AG04449 (cell line): ENCODE results near the gene PRRG4.

Source experiments
- CTCF ChIA-PET: fragments of 350-600 bp; formaldehyde crosslinking; extraction: SDS; loops from one replicate; lab custom pipeline; 2021; ENCODE audit warnings: antibody characterized with exemption; lab: Yijun Ruan, JAX
- POLR2A ChIA-PET: fragments of 400-600, 350-600 bp; formaldehyde crosslinking; extraction: SDS; loops from one replicate; lab custom pipeline; 2020; ENCODE audit warnings: antibody characterized with exemption, inconsistent platforms; lab: Yijun Ruan, JAX
- DNase-seq: peaks from one replicate; pipeline ENCODE4 v3.0.0-alpha.2; 2010; ENCODE audit warnings: low read depth, low spot score
- H3K4me3 ChIP-seq: 2 replicates; pipeline ENCODE4 v1.5.1; 2011; ENCODE audit warnings: low read depth, mild to moderate bottlenecking, control low read depth, low read length
- CTCF ChIP-seq: IDR thresholded peaks from one replicate; pipeline ENCODE4 v1.5.1; 2011; ENCODE audit warnings: mild to moderate bottlenecking, moderate library complexity, low read length, control low read depth, inconsistent platforms; ENCODE audit not compliant: insufficient read depth; ENCODE audit errors: missing control alignments

The PRRG4 gene

DNA sequence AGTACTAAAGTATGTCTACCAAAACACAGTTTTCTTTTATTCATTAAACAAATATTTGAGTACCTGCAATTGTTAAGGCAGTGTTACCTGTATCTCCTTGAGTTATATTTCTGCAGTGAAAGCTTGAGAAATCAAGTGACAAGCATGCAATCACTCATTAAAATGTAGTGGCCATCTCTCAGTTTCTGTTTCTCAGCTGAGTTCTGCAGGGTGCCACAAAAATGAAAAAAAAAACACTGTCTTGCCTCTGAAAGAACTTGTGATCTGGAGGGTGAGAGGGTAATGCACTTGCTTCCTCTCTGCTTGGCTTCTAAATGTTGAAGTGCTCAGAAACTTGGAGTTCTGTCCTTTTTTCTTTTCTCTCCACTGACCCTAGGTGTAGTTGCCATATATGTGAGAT, 69.7 kb downstream of the PRRG4 start:
- ChIA-PET POLR2A (no interaction called here), CTCF (no interaction called here)
- H3K4me3 ChIP-seq: no peak overlapping the region
- TF ChIP-seq CTCF: no peak
- no peak for DNase-seq

GRCh38 chr11:32902089-32902665, 72.5 kb downstream of the PRRG4 start:
- no peak for TF ChIP-seq CTCF
- no peak overlapping the region for H3K4me3 ChIP-seq
- no peak for DNase-seq
- ChIA-PET POLR2A (no interaction called here), CTCF (interaction anchor here (1.3 to 1.4 kb wide), 2 partner anchors 9 to 162 kb away, joined by 3 to 9 read pairs; partner anchors contain the start of gene QSER1)

GRCh38 chr11:32905028-32905667, 75.4 kb downstream of the PRRG4 start:
- POLR2A ChIA-PET: no interaction called here
- H3K4me3 ChIP-seq: no peak overlapping the region
- CTCF ChIA-PET: interaction anchor here (0.8 to 2.4 kb wide), 5 partner anchors 9 to 55 kb away, joined by 3 to 10 read pairs (median 4); no protein-coding TSS in a partner anchor
- no peak for DNase-seq
- TF ChIP-seq CTCF: no peak
